GM21360 (cell line): Measurements from ENCODE around the gene IER2.
A peak's percentile ranks its signal among the peaks of the same experiment; 100 is the strongest.
"Not testable (repeated sequence)": the region's sequence is repeated elsewhere in the genome, so short reads cannot be mapped to it uniquely, and the experiment has no call there.

Experiments
- ATAC-seq: cut with Tn5 transposase; IDR thresholded peaks from one replicate; pipeline ENCODE4 v1.9.1; 2021; ENCODE audit warnings: mild to moderate bottlenecking, moderate library complexity; ENCODE audit not compliant: unreplicated experiment

The IER2 gene

GRCh38 chr19:13138171-13138915, 11.9 kb upstream of the IER2 start:
- ATAC-seq: no peak

GRCh38 chr19:13138916-13139198, 11.4 kb upstream of the IER2 start:
- no peak for ATAC-seq

DNA sequence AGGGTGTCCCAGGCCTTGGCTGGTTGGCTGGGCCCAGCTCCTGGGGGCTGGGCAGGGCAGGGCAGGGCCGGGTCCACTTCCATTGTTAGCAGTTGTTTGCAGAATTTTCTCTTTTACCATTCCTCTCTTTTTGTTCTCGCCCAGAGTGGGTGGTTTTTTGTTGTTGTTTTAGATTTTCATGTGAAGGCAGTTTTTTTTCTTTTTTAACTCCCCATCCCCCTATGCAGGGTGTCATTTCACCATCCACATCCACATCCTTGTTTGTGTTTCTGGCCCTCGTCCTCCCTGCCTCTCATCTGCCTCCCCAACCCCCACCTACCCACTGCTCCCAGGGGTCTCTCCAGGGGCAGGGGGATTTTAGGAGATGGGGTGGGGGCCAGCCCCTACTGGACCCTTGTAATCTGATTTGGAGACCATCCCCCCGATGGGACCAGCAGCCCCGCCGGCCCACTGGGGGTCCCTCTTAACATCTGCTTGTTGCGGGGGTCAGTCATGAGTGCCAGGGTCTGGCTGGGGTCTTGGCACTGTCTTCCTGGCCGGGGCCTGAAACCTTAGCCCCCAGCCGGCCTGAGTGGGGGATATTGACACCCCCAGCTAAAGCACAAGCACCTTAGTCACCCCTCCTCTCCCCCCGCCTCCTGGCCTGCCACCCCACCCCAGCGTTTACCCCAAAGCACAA, 10.4 kb upstream of the IER2 start:
- no peak for ATAC-seq

GRCh38 chr19:13146763-13147563, 3.2 kb upstream of the IER2 start:
- no peak for ATAC-seq

DNA sequence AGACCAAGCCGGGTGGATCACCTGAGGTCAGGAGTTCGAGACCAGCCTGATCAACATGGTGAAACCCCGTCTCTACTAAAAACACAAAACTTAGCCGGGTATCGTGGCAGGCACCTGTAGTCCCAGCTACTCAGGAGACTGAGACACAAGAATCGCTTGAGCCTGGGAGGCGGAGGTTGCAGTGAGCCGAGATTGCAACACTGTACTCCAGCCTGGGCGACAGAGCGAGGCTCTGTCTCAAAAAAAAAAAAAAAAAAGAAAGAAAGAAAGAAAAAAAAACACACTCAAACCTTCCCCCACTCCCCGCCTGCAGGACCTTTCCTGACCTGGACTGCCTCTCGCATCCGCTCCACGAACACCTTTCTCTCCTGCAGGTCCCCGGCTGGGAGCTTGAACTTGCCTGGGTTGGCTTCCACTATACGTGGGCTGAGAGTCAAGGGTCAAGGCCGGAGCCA, 1.0 kb upstream of the IER2 start:
- ATAC-seq: not testable (repeated sequence)

- ATAC-seq: no peak
These were observed 504 bp upstream of the IER2 start for GRCh38 chr19:13149628-13150186.

DNA sequence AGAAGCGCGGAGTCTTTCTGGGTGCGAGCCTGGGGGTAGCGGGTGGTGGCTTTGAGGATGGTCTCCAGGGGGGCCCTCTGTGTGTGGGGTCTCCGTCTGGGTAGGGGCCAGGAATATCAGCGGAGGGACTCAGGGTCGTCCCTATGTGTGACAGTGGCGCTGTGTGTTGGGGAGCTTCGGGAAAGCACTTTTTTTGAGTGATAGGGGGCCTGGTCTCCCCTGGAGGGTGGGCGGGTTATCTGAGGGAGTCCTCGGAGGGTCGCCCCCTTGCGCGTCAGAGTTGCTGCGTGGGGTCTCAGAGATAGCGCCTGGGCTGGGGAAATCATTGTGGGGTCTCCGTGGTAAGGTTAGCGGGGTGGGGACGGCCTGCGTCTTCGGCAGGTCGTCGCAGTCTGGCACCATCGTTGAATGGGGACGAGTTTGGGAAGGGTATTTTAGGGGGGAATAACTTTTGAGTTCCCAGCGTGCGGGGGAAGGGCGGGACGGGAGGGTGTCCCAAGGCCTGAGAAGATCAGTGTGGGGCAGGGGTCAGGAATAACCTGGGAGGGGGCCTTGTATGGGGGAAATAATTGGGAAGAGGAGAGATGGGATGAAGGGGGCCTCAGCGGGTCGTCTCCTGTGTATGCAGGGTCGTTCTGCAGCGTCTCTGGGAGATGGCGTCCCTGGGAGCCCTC, 857 bp downstream of the IER2 start:
- no peak for ATAC-seq

DNA sequence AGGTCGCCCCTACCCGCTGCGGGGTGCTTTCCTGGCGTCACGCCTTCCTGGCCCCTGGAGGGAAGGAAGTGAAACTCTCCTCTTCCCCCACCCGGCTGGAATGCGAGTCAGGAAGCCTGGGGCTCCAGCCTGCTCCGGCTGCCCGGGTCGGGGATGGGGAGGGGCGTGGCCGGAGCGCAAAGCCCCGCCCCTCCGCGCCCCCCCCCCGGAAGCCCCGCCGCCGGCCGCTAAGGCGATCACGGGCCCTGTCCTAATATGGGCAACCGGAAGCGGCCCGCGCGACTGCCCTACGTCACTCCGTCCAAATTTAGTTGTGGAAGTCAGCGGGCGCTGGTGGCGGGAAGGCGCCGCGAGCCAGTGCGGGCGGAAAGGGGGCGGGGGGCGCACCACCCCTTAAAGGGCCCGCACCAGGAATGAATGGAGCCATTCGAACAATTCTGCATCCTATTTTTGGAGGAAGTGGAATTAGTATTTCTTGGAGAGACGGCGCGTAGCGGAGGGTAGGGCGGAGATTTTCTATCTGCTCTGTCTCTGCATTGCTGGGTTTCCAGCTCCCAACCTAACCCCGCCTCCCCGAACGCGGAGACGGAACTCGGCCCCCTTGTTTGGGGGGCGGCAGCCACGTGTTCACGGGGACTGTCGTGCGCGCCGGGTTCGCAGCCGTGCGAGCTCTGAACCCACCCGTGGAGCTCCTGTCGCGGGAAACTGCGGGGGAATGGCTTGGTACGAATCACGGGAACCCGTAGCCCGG, 1.6 kb downstream of the IER2 start:
- ATAC-seq: peak; percentile 35

GRCh38 chr19:13152356-13152973, 2.3 kb downstream of the IER2 start:
- peak; percentile 6 for ATAC-seq

DNA sequence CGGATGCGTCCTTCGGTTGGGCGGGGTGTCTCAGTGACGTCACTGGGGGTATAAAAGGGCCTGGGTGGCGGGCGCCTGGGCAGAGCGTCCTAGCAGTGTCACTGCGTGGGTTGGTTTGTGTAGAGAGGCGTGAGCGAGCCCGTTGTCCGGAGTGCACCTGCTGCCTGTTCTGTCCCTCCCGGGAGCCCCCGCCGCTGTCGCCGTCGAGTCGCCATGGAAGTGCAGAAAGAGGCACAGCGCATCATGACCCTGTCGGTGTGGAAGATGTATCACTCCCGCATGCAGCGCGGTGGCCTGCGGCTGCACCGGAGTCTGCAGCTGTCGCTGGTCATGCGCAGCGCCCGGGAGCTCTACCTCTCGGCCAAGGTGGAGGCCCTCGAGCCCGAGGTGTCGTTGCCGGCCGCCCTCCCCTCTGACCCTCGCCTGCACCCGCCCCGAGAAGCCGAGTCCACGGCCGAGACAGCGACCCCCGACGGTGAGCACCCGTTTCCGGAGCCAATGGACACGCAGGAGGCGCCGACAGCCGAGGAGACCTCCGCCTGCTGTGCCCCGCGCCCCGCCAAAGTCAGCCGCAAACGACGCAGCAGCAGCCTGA, 2.9 kb downstream of the IER2 start:
- ATAC-seq: peak; percentile 21

DNA sequence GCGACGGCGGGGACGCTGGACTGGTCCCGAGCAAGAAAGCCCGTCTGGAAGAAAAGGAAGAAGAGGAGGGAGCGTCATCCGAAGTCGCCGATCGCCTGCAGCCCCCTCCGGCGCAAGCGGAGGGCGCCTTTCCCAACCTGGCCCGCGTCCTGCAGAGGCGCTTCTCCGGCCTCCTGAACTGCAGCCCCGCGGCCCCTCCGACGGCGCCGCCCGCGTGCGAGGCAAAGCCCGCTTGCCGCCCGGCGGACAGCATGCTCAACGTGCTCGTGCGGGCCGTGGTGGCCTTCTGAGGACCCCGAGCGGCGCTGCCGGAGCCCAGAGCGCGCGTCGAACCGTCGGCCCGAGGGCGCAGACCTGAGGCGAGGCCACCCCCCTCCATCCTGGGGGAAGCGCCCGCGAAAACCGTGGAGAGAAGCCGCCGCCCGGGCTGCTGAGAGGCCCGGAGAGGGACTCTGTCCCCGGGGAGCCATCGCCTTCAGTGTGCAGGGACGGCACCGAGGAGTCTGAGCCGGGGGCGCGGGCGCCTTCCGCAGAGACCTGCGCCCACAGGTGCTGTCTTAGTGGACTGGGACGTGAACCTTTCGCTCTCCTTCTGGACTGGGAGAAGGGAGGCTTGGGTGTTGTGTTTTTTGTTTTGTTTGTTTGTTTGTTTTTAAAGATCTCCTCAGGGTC, 3.5 kb downstream of the IER2 start:
- no peak for ATAC-seq

DNA sequence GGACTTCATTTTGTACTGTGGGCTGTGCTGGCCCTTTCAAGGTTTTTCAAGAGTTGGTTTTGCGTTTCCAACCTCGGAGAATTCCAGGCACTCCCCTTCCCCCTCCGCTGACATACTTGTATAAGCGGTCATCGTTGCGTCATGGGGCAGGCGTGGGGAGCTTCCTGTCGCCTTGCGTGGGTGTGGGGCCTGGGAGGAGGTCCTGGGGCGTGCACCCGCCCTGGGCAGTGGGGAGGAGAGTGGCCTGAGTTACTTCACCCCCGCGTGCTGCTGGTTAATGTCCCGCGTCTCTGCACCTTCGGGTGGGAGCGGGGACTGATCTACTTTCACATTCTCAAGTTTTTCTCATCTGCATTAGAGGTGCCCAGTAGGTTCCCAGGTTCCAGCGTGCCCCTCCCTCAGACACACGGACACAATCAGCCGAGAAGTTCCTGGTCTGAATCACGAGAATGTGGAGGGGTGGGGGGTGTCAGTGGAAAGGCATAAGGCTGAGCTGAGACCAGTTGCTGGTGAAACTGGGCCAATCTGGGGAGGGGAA, 4.1 kb downstream of the IER2 start:
- no peak for ATAC-seq

- ATAC-seq: no peak
These were observed 4.8 kb downstream of the IER2 start for GRCh38 chr19:13154911-13155471.

DNA sequence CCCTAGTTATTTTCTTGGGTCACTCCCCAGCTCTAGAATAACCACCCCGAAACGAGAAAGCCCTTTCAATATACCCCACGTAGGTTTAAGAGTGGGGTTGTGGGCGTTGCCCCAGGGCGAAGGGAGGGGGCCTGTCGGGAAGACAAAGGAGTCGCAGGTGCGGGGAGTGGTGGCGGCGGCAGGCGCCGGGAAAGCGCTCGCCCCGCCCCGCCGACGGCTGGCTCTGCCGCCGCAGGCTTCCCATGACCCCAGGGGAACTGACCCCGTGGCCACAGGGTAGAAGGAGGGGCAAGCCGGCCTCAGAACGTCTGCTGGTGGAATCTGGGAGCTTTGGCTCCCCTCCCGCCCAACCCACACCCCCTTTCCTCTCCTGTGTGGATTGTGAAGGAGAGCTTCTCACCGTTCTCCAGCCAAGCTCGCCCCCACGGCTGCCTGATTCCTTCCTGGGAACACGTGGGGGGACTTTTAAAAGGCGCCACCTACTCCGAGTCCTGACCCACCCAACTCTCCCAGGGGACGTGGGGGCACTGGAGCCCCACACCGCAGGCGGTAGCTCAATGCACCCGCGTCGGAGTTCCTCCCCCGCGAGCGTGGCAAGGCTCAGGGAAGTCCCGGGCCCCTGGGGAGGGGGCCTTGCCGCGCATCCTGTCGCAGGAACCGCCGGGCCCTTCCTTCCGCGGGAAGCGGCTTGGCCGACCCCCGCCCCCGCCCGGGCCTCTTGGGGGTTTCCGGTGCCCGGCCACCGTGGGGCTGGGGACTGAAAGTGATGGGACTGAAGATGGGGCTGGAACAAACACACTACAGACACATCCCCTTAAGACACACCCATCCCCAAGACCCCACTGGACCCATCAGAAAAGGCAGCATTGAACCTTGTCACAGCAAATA, 5.5 kb downstream of the IER2 start:
- no peak for ATAC-seq

GRCh38 chr19:13159713-13160112, 9.5 kb downstream of the IER2 start:
- ATAC-seq: no peak

DNA sequence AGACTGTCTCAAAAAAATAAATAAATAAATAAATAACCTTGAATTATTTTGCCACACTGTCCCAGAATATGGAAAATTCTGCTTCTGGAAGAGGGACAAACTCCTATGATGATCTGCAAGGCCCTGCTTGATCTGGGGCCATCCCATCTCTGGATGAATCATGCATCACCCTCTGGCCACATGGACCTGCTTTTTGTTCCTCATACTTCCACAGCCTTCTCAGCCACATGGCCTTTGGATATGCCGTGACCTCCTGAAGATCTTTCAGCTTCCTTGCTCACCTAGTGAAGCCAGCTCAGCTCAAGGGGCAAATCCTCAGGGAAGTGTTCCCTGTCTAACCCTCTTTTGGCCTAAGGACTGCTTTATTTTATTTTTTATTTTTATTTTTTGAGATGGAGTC, 10.3 kb downstream of the IER2 start:
- no peak for ATAC-seq
